BE2C (cell line): ENCODE results near the gene RBM10.

Experiments
- DNase-seq: peaks from one replicate; pipeline ENCODE4 v3.0.0-alpha.2; 2020
- H3K27me3 ChIP-seq: fragments of 250-450 bp; sonication (Bioruptor Pico); 2 replicates; pipeline ENCODE4 v1.5.1; 2020; ENCODE audit warnings: mild to moderate bottlenecking
- H3K36me3 ChIP-seq: fragments of 250-450 bp; sonication (Bioruptor Pico); 2 replicates; pipeline ENCODE4 v1.5.1; 2020; ENCODE audit warnings: mild to moderate bottlenecking
- H3K4me1 ChIP-seq: fragments of 250-450 bp; sonication (Bioruptor Pico); 2 replicates; pipeline ENCODE4 v1.5.1; 2020
- H3K4me3 ChIP-seq: 2 replicates; pipeline ENCODE4 v1.5.1; 2011; ENCODE audit warnings: low read depth, low read length
- H3K9me3 ChIP-seq: fragments of 250-450 bp; sonication (Bioruptor Pico); 2 replicates; pipeline ENCODE4 v1.5.1; 2020
- TF ChIP-seq, protein P1 (sequence below): IDR thresholded peaks from 2 replicates; pipeline ENCODE4 v1.5.1; 2012; ENCODE audit warnings: mild to moderate bottlenecking, low read depth, low read length

The RBM10 gene

DNA sequence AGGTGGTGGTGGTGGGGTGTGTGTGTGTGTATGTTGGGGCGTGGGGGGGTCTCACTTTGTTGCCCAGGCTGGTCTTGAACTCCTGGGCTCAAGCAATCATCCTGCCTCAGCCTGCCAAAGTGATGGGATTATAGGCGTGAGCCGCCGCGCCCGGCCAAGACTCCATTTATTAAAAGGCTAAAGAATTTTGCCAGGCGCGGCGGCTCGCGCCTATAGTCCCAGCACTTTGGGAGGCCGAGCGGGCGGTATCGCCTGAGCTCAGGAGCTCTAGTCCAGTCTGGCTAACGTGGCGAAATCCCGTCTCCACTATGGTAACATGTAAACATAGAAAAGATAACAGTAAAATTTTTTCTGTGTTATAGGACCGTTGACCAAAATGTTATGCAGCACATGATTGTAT, 44.9 kb downstream of the RBM10 start:
- no peak for DNase-seq
- TF ChIP-seq, protein P1, sequence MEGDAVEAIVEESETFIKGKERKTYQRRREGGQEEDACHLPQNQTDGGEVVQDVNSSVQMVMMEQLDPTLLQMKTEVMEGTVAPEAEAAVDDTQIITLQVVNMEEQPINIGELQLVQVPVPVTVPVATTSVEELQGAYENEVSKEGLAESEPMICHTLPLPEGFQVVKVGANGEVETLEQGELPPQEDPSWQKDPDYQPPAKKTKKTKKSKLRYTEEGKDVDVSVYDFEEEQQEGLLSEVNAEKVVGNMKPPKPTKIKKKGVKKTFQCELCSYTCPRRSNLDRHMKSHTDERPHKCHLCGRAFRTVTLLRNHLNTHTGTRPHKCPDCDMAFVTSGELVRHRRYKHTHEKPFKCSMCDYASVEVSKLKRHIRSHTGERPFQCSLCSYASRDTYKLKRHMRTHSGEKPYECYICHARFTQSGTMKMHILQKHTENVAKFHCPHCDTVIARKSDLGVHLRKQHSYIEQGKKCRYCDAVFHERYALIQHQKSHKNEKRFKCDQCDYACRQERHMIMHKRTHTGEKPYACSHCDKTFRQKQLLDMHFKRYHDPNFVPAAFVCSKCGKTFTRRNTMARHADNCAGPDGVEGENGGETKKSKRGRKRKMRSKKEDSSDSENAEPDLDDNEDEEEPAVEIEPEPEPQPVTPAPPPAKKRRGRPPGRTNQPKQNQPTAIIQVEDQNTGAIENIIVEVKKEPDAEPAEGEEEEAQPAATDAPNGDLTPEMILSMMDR, result no peak
- no peak overlapping the region for H3K4me3 ChIP-seq
- no peaks in the 10 kb centered on the region for H3K9me3 ChIP-seq
- no peaks in the 10 kb centered on the region for H3K27me3 ChIP-seq
- H3K36me3 ChIP-seq, result peaks cover 22% of the 10 kb centered on the region; the same call in 1 of the 2 replicates
- peaks cover 3% of the 10 kb centered on the region; the same call in 1 of the 2 replicates for H3K4me1 ChIP-seq

DNA sequence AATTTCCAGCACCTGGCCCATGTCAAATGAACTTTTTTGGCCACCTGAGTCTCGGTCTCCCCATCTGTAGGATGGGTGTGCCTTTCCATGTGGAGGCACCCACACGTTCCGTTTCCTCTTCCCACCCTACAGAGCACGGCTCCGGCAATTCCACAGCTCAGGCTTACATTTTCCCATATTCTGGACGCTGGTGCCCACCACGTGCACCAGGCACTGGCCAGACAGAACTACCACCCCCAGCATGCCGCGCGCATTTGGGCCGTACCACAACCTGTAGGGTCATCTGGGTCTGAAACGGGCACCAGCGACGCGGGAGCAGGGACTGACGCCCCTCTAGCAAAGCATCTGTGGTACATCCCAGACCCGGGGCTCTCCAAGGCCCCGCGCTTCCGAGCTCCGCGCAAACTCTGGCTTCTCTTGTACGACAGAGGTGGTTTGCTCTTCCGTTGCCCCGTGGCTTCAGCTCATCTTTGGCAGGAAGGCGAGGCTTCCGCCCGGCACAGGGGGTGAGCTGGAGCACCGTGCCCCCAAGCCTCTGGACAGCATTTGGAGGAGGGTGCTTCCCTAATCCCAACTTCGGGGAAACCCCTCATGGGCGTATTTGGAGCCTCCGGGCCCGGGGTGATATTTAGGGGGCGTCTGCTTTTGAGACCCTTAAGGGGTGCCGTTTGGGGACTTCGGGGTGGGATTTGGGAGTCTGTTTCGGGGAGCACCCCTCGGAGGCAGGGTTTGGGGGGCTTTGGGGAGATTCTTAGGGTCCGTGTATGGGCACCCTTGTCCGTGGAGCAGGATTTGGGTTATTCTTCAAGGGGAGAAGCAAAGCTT, 45.6 kb downstream of the RBM10 start:
- DNase-seq, result peak; percentile 92
- H3K4me3 ChIP-seq, result peak overlapping the region; percentile 71
- TF ChIP-seq, protein P1, result no peak
- H3K4me1 ChIP-seq, result peaks cover 3% of the 10 kb centered on the region; the same call in 1 of the 2 replicates
- no peaks in the 10 kb centered on the region for H3K9me3 ChIP-seq
- H3K27me3 ChIP-seq, result no peaks in the 10 kb centered on the region
- H3K36me3 ChIP-seq, result peaks cover 18% of the 10 kb centered on the region; the same call in 1 of the 2 replicates

DNA sequence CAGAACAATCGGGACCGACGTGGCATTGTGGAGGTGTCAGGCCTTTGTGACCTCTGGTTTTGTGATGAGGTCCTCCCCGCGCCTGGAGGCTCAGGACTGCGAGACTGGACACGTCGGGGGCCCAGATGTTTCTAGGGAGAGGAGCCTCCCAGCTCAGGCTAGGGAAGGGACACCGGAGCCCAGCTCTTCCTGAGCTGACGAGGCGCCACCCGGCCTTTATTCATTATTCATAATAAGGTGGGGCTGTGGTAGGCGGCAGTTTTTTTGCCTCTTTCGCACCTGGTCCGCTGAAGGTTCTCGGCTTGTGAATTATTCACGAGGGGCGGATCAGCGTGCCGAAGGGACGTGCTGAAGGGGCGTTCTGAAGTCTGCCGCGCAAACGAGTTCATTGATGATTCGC, 46.3 kb downstream of the RBM10 start:
- DNase-seq, result no peak
- Histone ChIP-seq H3K4me1 (peaks cover 3% of the 10 kb centered on the region), H3K36me3 (peaks cover 13% of the 10 kb centered on the region; the same call in 1 of the 2 replicates), H3K27me3 (no peaks in the 10 kb centered on the region), H3K4me3 (peak overlapping the region; percentile 71), H3K9me3 (no peaks in the 10 kb centered on the region)
- TF ChIP-seq, protein P1, result no peak

DNA sequence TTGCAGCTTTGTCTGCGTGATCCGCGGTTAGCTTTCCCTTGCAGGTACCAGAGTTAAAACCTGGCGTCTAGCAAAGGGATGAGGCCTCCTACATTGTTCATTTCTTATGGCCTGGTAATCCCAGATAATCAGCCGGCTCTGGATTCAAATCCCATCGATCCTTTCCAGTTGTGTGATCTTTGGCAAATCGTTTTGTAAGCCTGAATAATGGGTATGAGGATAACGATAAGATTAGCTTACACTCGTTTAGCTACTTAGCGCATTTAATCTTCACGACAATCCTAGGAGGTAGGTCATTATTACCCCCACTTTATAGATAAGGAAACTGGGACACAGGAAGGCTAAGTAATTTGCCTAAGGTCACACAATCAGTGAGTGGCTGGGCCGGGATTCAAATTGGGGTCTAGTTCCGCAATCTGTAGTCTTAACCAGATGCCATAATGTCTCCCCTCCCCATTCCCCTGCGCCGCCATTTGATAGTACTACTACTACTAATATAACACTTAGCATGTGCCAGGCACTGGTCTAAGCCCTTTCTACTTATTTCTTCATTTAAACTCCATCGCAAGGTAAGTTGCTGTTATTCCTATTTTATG, 46.9 kb downstream of the RBM10 start:
- Histone ChIP-seq H3K27me3 (no peaks in the 10 kb centered on the region), H3K4me3 (peak overlapping the region; percentile 71), H3K9me3 (no peaks in the 10 kb centered on the region), H3K36me3 (peaks cover 12% of the 10 kb centered on the region; the same call in 1 of the 2 replicates), H3K4me1 (peaks cover 3% of the 10 kb centered on the region)
- TF ChIP-seq, protein P1, result no peak
- no peak for DNase-seq

DNA sequence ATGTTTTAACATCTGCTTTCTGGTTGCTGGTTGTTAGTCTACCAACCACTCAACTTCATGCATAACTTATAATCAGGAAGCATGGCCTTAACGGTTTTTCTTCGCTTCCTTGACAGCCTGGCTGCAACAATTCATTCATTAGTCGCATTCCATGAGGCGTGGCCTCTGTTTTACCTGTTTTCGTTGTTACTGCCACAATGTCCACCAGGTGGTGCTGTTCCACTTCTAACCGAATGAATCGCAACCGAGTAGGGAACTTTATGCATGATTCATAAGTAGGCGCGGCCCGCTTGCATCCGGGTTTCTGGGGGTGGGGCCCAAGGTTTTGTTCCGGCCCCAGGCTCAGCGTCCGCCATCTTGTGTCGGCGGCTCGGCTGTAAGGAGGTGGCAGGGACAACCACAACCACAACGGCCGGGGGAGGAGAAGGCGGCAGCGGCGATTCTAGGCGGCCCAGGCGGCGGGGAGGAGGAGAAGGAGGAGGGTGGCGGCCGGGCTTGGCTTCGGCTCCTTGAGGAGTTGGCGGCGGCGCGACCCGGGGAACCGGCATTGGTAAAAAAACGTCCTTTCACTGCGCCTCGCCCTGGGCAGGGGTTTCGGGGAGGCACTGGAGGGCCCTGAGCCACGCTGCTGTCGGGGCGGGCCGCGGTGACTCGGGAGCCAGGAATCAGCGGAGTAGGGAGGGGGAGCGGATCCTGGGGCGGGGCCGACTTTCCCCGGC, 48.6 kb downstream of the RBM10 start, which contains the start of gene UBA1:
UBA1 (plus strand) TSS at position 355 of the 719 bp plus-strand sequence. CDS start 4,974 bp downstream, outside the sequence.
- Histone ChIP-seq H3K4me3 (peak within 1 kb of the TSS; percentile 86), H3K36me3 (peaks cover 18% of the 10 kb centered on the region), H3K4me1 (peaks cover 3% of the 10 kb centered on the region), H3K9me3 (no peaks in the 10 kb centered on the region), H3K27me3 (no peaks in the 10 kb centered on the region)
- peak; percentile 91 for DNase-seq
- TF ChIP-seq, protein P1, result peak; percentile 65
